ENCODE data around the gene ADGRE2.

The ADGRE2 gene

GRCh38 chr19:14762111-14762510, 16.2 kb downstream of the ADGRE2 start:
- Histone ChIP-seq H3K36me3 (ENCODE audit: control insufficient read depth in 1 of 2, insufficient read depth in 2 of 2, low read depth in 1 of 2, low read length in 2 of 2) (no peaks in the 10 kb centered on the region), H3K27ac (ENCODE audit: low read length, poor library complexity, severe bottlenecking) (no peak overlapping the region), H3K18ac (ENCODE audit: low read depth in 1 of 2, low read length in 2 of 2) (no peak overlapping the region), H3K9me3 (ENCODE audit: control insufficient read depth, low read length) (no peaks in the 10 kb centered on the region), H3K27me3 (ENCODE audit: control insufficient read depth in 1 of 2, insufficient read depth in 1 of 2, low read length in 2 of 2) (no peaks in the 10 kb centered on the region), H3K79me1 (replicated peaks; ENCODE audit: low read length, poor library complexity, severe bottlenecking) (no peaks in the 10 kb centered on the region), H3K9ac (ENCODE audit: low read length) (no peak overlapping the region), H2BK120ac (ENCODE audit: low read depth, low read length) (no peak overlapping the region), H2AFZ (ENCODE audit: low read depth, low read length) (no peak overlapping the region), H3K4ac (ENCODE audit: low read depth in 1 of 2, low read length in 2 of 2) (no peak overlapping the region), H3K14ac (ENCODE audit: low read length in 2 of 2) (no peak overlapping the region), H2AK5ac (ENCODE audit: low read length, severe bottlenecking) (no peak overlapping the region), H4K91ac (ENCODE audit: low read length) (no peak overlapping the region), H3K4me1 (ENCODE audit: control insufficient read depth, insufficient read depth, low read depth, low read length) (no peaks in the 10 kb centered on the region), H2BK15ac (ENCODE audit: low read depth, poor library complexity, severe bottlenecking) (no peak overlapping the region), H2BK12ac (ENCODE audit: low read length in 2 of 2) (no peak overlapping the region), H2BK5ac (ENCODE audit: low read depth, low read length, poor library complexity, severe bottlenecking) (no peak overlapping the region), H3K23ac (ENCODE audit: low read length in 2 of 2) (no peak overlapping the region), H4K8ac (ENCODE audit: low read length) (no peak overlapping the region), H3K4me2 (ENCODE audit: low read length, poor library complexity, severe bottlenecking) (no peak overlapping the region), H3K4me3 (ENCODE audit: insufficient read depth in 1 of 2, low read depth in 1 of 2, low read length in 2 of 2) (no peak overlapping the region)
- no peak for DNase-seq
- 56% methylated on average over 2 of the region's 2 CpGs for WGBS

GRCh38 chr19:14761607-14762006, 16.8 kb downstream of the ADGRE2 start:
- no peak overlapping the region for H2BK5ac ChIP-seq (ENCODE audit: low read depth, low read length, poor library complexity, severe bottlenecking)
- H2AK5ac ChIP-seq (ENCODE audit: low read length, severe bottlenecking) = no peak overlapping the region
- no peak overlapping the region for H3K4me2 ChIP-seq (ENCODE audit: low read length, poor library complexity, severe bottlenecking)
- no peaks in the 10 kb centered on the region for H3K4me1 ChIP-seq (ENCODE audit: control insufficient read depth, insufficient read depth, low read depth, low read length)
- H3K18ac ChIP-seq (ENCODE audit: low read depth in 1 of 2, low read length in 2 of 2) = no peak overlapping the region
- H2AFZ ChIP-seq (ENCODE audit: low read depth, low read length) = no peak overlapping the region
- no peak overlapping the region for H2BK120ac ChIP-seq (ENCODE audit: low read depth, low read length)
- DNase-seq = no peak
- no peak overlapping the region for H4K91ac ChIP-seq (ENCODE audit: low read length)
- H3K14ac ChIP-seq (ENCODE audit: low read length in 2 of 2) = no peak overlapping the region
- H4K8ac ChIP-seq (ENCODE audit: low read length) = no peak overlapping the region
- no peak overlapping the region for H3K4ac ChIP-seq (ENCODE audit: low read depth in 1 of 2, low read length in 2 of 2)
- no peaks in the 10 kb centered on the region for H3K79me1 ChIP-seq (replicated peaks; ENCODE audit: low read length, poor library complexity, severe bottlenecking)
- H3K9me3 ChIP-seq (ENCODE audit: control insufficient read depth, low read length) = no peaks in the 10 kb centered on the region
- H3K4me3 ChIP-seq (ENCODE audit: insufficient read depth in 1 of 2, low read depth in 1 of 2, low read length in 2 of 2) = no peak overlapping the region
- H2BK15ac ChIP-seq (ENCODE audit: low read depth, poor library complexity, severe bottlenecking) = no peak overlapping the region
- WGBS = 39% methylated on average over 5 of the region's 5 CpGs
- H3K27me3 ChIP-seq (ENCODE audit: control insufficient read depth in 1 of 2, insufficient read depth in 1 of 2, low read length in 2 of 2) = no peaks in the 10 kb centered on the region
- no peak overlapping the region for H3K23ac ChIP-seq (ENCODE audit: low read length in 2 of 2)
- H3K36me3 ChIP-seq (ENCODE audit: control insufficient read depth in 1 of 2, insufficient read depth in 2 of 2, low read depth in 1 of 2, low read length in 2 of 2) = no peaks in the 10 kb centered on the region
- H3K9ac ChIP-seq (ENCODE audit: low read length) = no peak overlapping the region
- H3K27ac ChIP-seq (ENCODE audit: low read length, poor library complexity, severe bottlenecking) = no peak overlapping the region
- no peak overlapping the region for H2BK12ac ChIP-seq (ENCODE audit: low read length in 2 of 2)

- no peak overlapping the region for H2BK120ac ChIP-seq (ENCODE audit: low read depth, low read length)
- 9% methylated on average over 15 of the region's 16 CpGs for WGBS
- no peak overlapping the region for H4K91ac ChIP-seq (ENCODE audit: low read length)
- H3K4me1 ChIP-seq (ENCODE audit: control insufficient read depth, insufficient read depth, low read depth, low read length) = no peaks in the 10 kb centered on the region
- no peaks in the 10 kb centered on the region for H3K36me3 ChIP-seq (ENCODE audit: control insufficient read depth in 1 of 2, insufficient read depth in 2 of 2, low read depth in 1 of 2, low read length in 2 of 2)
- H2BK12ac ChIP-seq (ENCODE audit: low read length in 2 of 2) = no peak overlapping the region
- no peaks in the 10 kb centered on the region for H3K27me3 ChIP-seq (ENCODE audit: control insufficient read depth in 1 of 2, insufficient read depth in 1 of 2, low read length in 2 of 2)
- H3K4me2 ChIP-seq (ENCODE audit: low read length, poor library complexity, severe bottlenecking) = no peak overlapping the region
- no peak overlapping the region for H3K18ac ChIP-seq (ENCODE audit: low read depth in 1 of 2, low read length in 2 of 2)
- no peak overlapping the region for H4K8ac ChIP-seq (ENCODE audit: low read length)
- H3K14ac ChIP-seq (ENCODE audit: low read length in 2 of 2) = no peak overlapping the region
- no peaks in the 10 kb centered on the region for H3K79me1 ChIP-seq (replicated peaks; ENCODE audit: low read length, poor library complexity, severe bottlenecking)
- H3K27ac ChIP-seq (ENCODE audit: low read length, poor library complexity, severe bottlenecking) = no peak overlapping the region
- no peak overlapping the region for H2BK15ac ChIP-seq (ENCODE audit: low read depth, poor library complexity, severe bottlenecking)
- no peak overlapping the region for H3K4ac ChIP-seq (ENCODE audit: low read depth in 1 of 2, low read length in 2 of 2)
- H3K9ac ChIP-seq (ENCODE audit: low read length) = no peak overlapping the region
- no peak overlapping the region for H3K23ac ChIP-seq (ENCODE audit: low read length in 2 of 2)
- DNase-seq = no peak
- no peak overlapping the region for H3K4me3 ChIP-seq (ENCODE audit: insufficient read depth in 1 of 2, low read depth in 1 of 2, low read length in 2 of 2)
- no peaks in the 10 kb centered on the region for H3K9me3 ChIP-seq (ENCODE audit: control insufficient read depth, low read length)
- H2AFZ ChIP-seq (ENCODE audit: low read depth, low read length) = no peak overlapping the region
- H2AK5ac ChIP-seq (ENCODE audit: low read length, severe bottlenecking) = no peak overlapping the region
- H2BK5ac ChIP-seq (ENCODE audit: low read depth, low read length, poor library complexity, severe bottlenecking) = no peak overlapping the region
Observed at GRCh38 chr19:14758816-14759215, 19.5 kb downstream of the ADGRE2 start.

GRCh38 chr19:14748601-14749000, 29.8 kb downstream of the ADGRE2 start:
- Histone ChIP-seq H2AFZ (ENCODE audit: low read depth, low read length) (no peak overlapping the region), H2BK5ac (ENCODE audit: low read depth, low read length, poor library complexity, severe bottlenecking) (no peak overlapping the region), H3K14ac (ENCODE audit: low read length in 2 of 2) (no peak overlapping the region), H3K4me2 (ENCODE audit: low read length, poor library complexity, severe bottlenecking) (no peak overlapping the region), H4K8ac (ENCODE audit: low read length) (no peak overlapping the region), H3K18ac (ENCODE audit: low read depth in 1 of 2, low read length in 2 of 2) (no peak overlapping the region), H2BK120ac (ENCODE audit: low read depth, low read length) (no peak overlapping the region), H4K91ac (ENCODE audit: low read length) (no peak overlapping the region), H3K9me3 (ENCODE audit: control insufficient read depth, low read length) (no peaks in the 10 kb centered on the region), H3K9ac (ENCODE audit: low read length) (no peak overlapping the region), H3K23ac (ENCODE audit: low read length in 2 of 2) (no peak overlapping the region), H3K4me1 (ENCODE audit: control insufficient read depth, insufficient read depth, low read depth, low read length) (no peaks in the 10 kb centered on the region), H3K4me3 (ENCODE audit: insufficient read depth in 1 of 2, low read depth in 1 of 2, low read length in 2 of 2) (no peak overlapping the region), H3K27ac (ENCODE audit: low read length, poor library complexity, severe bottlenecking) (no peak overlapping the region), H3K27me3 (ENCODE audit: control insufficient read depth in 1 of 2, insufficient read depth in 1 of 2, low read length in 2 of 2) (no peaks in the 10 kb centered on the region), H3K4ac (ENCODE audit: low read depth in 1 of 2, low read length in 2 of 2) (no peak overlapping the region), H2BK12ac (ENCODE audit: low read length in 2 of 2) (no peak overlapping the region), H2BK15ac (ENCODE audit: low read depth, poor library complexity, severe bottlenecking) (no peak overlapping the region), H3K36me3 (ENCODE audit: control insufficient read depth in 1 of 2, insufficient read depth in 2 of 2, low read depth in 1 of 2, low read length in 2 of 2) (peaks cover 0 to 3% of the 10 kb centered on the region in 2 experiments), H2AK5ac (ENCODE audit: low read length, severe bottlenecking) (no peak overlapping the region), H3K79me1 (replicated peaks; ENCODE audit: low read length, poor library complexity, severe bottlenecking) (no peaks in the 10 kb centered on the region)
- DNase-seq = no peak
- 72% methylated on average over 5 of the region's 6 CpGs for WGBS
